HepG2 (cell line): ENCODE data around the gene UTRN. TPM values are rescaled to one million over a fixed set of nuclear protein-coding genes. Genes with fewer than 3 reads are reported as not detected.

Source experiments
- AGO2 ChIP-seq: fragments of 200-400 bp; formaldehyde crosslinking; optimal IDR thresholded peaks from 2 replicates; pipeline ENCODE3; 2017; ENCODE audit warnings: mild to moderate bottlenecking, low read depth, low read length, moderate library complexity
- BHLHE40 ChIP-seq: IDR thresholded peaks from 2 replicates; pipeline ENCODE4 v1.6.1; 2011; ENCODE audit warnings: low read length, improper control_type of control experiment
- DRAP1 ChIP-seq: IDR thresholded peaks from 2 replicates; pipeline ENCODE4 v1.6.1; 2016; ENCODE audit warnings: missing genetic modification reagents, missing compliant biosample characterization
- EEA1 ChIP-seq: sonication (generic); formaldehyde crosslinking; IDR thresholded peaks from 2 replicates; pipeline ENCODE4 v1.5.1; 2020; ENCODE audit warnings: mild to moderate bottlenecking, missing genetic modification reagents, borderline replicate concordance
- FOXA3 ChIP-seq: IDR thresholded peaks from 2 replicates; pipeline ENCODE4 v1.6.1; 2016; ENCODE audit warnings: missing genetic modification reagents, missing compliant biosample characterization
- FOXO1 ChIP-seq: sonication (generic); formaldehyde crosslinking; IDR thresholded peaks from 2 replicates; pipeline ENCODE4 v1.4.0; 2020; ENCODE audit warnings: missing genetic modification reagents
- GABPA ChIP-seq, 2 experiments: IDR thresholded peaks; 2 replicates each; pipeline ENCODE4 v1.6.1; 2011 to 2016; ENCODE audit warnings: low read depth in 2 of 2, low read length in 1 of 2, missing biosample characterization in 1 of 2, missing genetic modification characterization in 1 of 2
- GABPB1 ChIP-seq: IDR thresholded peaks from 2 replicates; pipeline ENCODE4 v1.6.1; 2016; ENCODE audit warnings: mild to moderate bottlenecking, missing genetic modification reagents, moderate library complexity, missing compliant biosample characterization
- JDP2 ChIP-seq: sonication (generic); formaldehyde crosslinking; IDR thresholded peaks from 2 replicates; pipeline ENCODE4 v1.8.1; 2022; ENCODE audit warnings: missing genetic modification reagents, borderline replicate concordance
- KDM4B ChIP-seq: sonication (generic); formaldehyde crosslinking; IDR thresholded peaks from 2 replicates; pipeline ENCODE4 v1.4.0; 2020; ENCODE audit warnings: missing genetic modification reagents
- KLF11 ChIP-seq: IDR thresholded peaks from 2 replicates; pipeline ENCODE4 v1.6.1; 2016; ENCODE audit warnings: missing compliant biosample characterization
- MAFG ChIP-seq: sonication (generic); formaldehyde crosslinking; IDR thresholded peaks from 2 replicates; pipeline ENCODE4 v1.5.1; 2020; ENCODE audit warnings: mild to moderate bottlenecking, missing genetic modification reagents
- MED1 ChIP-seq: sonication (generic); formaldehyde crosslinking; IDR thresholded peaks from 2 replicates; pipeline ENCODE4 v1.4.0; 2020; ENCODE audit warnings: missing genetic modification reagents
- NFYB ChIP-seq: sonication (generic); formaldehyde crosslinking; IDR thresholded peaks from 2 replicates; pipeline ENCODE4 v1.4.0; 2020; ENCODE audit warnings: missing genetic modification reagents
- NRL ChIP-seq: sonication (generic); formaldehyde crosslinking; IDR thresholded peaks from 2 replicates; pipeline ENCODE4 v1.5.0; 2020; ENCODE audit warnings: missing genetic modification reagents, mild to moderate bottlenecking, moderate library complexity, borderline replicate concordance
- REPIN1 ChIP-seq: sonication (generic); formaldehyde crosslinking; IDR thresholded peaks from 2 replicates; pipeline ENCODE4 v1.8.0; 2022; ENCODE audit warnings: missing genetic modification reagents, low read depth, mild to moderate bottlenecking, borderline replicate concordance
- SIN3A ChIP-seq: IDR thresholded peaks from 2 replicates; pipeline ENCODE4 v1.6.1; 2011; ENCODE audit warnings: low read depth, mild to moderate bottlenecking, control low read depth, low read length, borderline replicate concordance
- SIN3B ChIP-seq: fragments of 150-350 bp; IDR thresholded peaks from 2 replicates; pipeline ENCODE4 v1.6.1; 2014; ENCODE audit warnings: low read length
- SOX5 ChIP-seq: IDR thresholded peaks from 2 replicates; pipeline ENCODE4 v1.6.1; 2016; ENCODE audit warnings: borderline replicate concordance
- TAF15 ChIP-seq: fragments of 200-400 bp; formaldehyde crosslinking; IDR thresholded peaks from one replicate; pipeline ENCODE4 v1.6.1; 2018; ENCODE audit warnings: mild to moderate bottlenecking, low read depth, low read length; ENCODE audit not compliant: poor library complexity, severe bottlenecking
- YEATS4 ChIP-seq: sonication (generic); formaldehyde crosslinking; IDR thresholded peaks from 2 replicates; pipeline ENCODE4 v1.4.0; 2020; ENCODE audit warnings: missing genetic modification reagents, borderline replicate concordance
- ZIK1 ChIP-seq: sonication (generic); formaldehyde crosslinking; IDR thresholded peaks from 2 replicates; pipeline ENCODE4 v1.5.0; 2020; ENCODE audit warnings: mild to moderate bottlenecking, low read depth, missing genetic modification reagents, borderline replicate concordance
- ZNF205 ChIP-seq: IDR thresholded peaks from 2 replicates; pipeline ENCODE4 v1.6.1; 2018; ENCODE audit warnings: missing biosample characterization, missing genetic modification reagents
- ZNF260 ChIP-seq: sonication (generic); formaldehyde crosslinking; IDR thresholded peaks from 2 replicates; pipeline ENCODE4 v1.4.0; 2020; ENCODE audit warnings: missing genetic modification reagents, low read depth, mild to moderate bottlenecking, borderline replicate concordance
- ZNF282 ChIP-seq: fragments of 450-650 bp; IDR thresholded peaks from 2 replicates; pipeline ENCODE4 v1.6.1; 2018; ENCODE audit not compliant: partially characterized antibody
- ZNF335 ChIP-seq: sonication (generic); formaldehyde crosslinking; IDR thresholded peaks from 2 replicates; pipeline ENCODE4 v1.4.0; 2020; ENCODE audit warnings: missing genetic modification reagents
- ZNF468 ChIP-seq: sonication (generic); formaldehyde crosslinking; IDR thresholded peaks from 2 replicates; pipeline ENCODE4 v1.8.0; 2022; ENCODE audit warnings: mild to moderate bottlenecking, moderate library complexity, missing genetic modification reagents
- ZNF547 ChIP-seq: sonication (generic); formaldehyde crosslinking; IDR thresholded peaks from 2 replicates; pipeline ENCODE4 v1.5.1; 2020; ENCODE audit warnings: mild to moderate bottlenecking, missing genetic modification reagents
- ZNF619 ChIP-seq: sonication (generic); formaldehyde crosslinking; IDR thresholded peaks from 2 replicates; pipeline ENCODE4 v1.4.0; 2020; ENCODE audit warnings: mild to moderate bottlenecking, missing genetic modification reagents
- ZNF737 ChIP-seq: sonication (generic); formaldehyde crosslinking; IDR thresholded peaks from 2 replicates; pipeline ENCODE4 v1.5.0; 2020; ENCODE audit warnings: missing genetic modification reagents, mild to moderate bottlenecking, borderline replicate concordance
- ZNF768 ChIP-seq: sonication (generic); formaldehyde crosslinking; IDR thresholded peaks from 2 replicates; pipeline ENCODE4 v1.4.0; 2020; ENCODE audit warnings: missing genetic modification reagents
- ZNF883 ChIP-seq: sonication (generic); formaldehyde crosslinking; IDR thresholded peaks from 2 replicates; pipeline ENCODE4 v1.5.1; 2020; ENCODE audit warnings: mild to moderate bottlenecking, missing genetic modification reagents; ENCODE audit errors: not compliant biosample characterization
- ZNF891 ChIP-seq: sonication (generic); formaldehyde crosslinking; IDR thresholded peaks from 2 replicates; pipeline ENCODE4 v1.5.0; 2020; ENCODE audit warnings: mild to moderate bottlenecking, missing genetic modification reagents
- polyA plus RNA-seq, 8 experiments: library from polyadenylated mRNA; depleted of rRNA in 3 of 8; stranded (reverse) in 7 of 8; unstranded in 1 of 8; fragments of >200 nt; fragmentation: Illumina TruSeq in 4 of 8; extraction: Trizol in 4 of 8; gene quantifications; 2 replicates each; pipeline versions ENCODE4 v1.2.1 to v1.2.3, GENCODE V29; 2011 to 2016; ENCODE audit warnings: low read depth in 4 of 8, missing spikeins in 1 of 8, mixed read lengths in 1 of 8; ENCODE audit not compliant: insufficient read depth in 1 of 8
- total RNA-seq, 5 experiments: library from RNA; depleted of rRNA; stranded (reverse); fragments of >200 nt; fragmentation: Illumina TruSeq; extraction: Trizol; gene quantifications; 2 replicates each; pipeline ENCODE4 v1.2.3, GENCODE V29; 2016; ENCODE audit warnings: low read depth in 1 of 5

UTRN gene
- total and polyA plus RNA-seq, 2 of the 13 experiments (the other 11 are each of a cell fraction or from before 2014, with no cell fraction given) = 102 to 116 TPM

DNA sequence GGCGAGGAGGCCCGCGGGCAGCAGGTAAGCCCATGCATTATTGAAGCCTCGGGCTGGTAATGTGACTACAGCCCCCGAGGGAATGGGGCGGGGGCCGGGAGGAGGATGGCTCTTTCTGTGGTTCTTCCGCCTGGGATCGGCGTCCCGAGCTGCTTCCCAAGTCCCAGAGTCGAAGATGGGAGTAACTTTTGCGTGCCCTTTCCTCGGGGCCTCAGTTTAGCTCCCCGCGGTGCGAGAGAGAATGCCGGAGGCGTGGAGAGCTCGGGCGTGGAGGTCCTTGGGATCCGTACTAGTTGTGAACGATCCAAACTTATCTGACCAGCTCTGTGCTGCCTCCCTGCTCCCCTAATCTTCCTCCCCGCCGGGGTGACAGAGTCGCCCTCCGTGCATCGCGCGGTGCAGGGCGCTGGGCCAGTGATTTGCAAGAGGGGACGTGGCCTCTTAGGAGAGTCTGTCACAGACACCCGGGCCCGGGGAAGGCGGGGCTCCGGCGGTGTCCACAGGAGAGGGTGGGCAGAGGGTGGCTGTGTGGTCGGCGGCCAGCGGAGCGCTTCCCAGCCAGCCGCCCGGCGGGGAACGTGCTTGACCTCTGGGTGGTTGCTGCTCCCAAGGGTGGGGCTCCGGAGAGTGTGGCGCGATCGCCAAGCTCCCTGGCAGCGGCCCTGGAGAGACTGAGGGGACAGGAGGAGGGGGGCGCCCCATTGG is 815 bp downstream of the UTRN start (continued):
- TF ChIP-seq BHLHE40 (peak; percentile 34; the same call in 1 of the 2 replicates), REPIN1 (CRISPR knock-in tag) (peak; percentile 22), ZNF619 (CRISPR knock-in tag) (peak; percentile 83; the same call in 1 of the 2 replicates), KDM4B (CRISPR knock-in tag) (peak; percentile 72; the same call in 1 of the 2 replicates), ZNF768 (CRISPR knock-in tag) (peak; percentile 65; the same call in 1 of the 2 replicates), ZNF282 (no peak), SIN3A (peak; percentile 16; the same call in 1 of the 2 replicates), FOXA3 (CRISPR knock-in tag) (peak; percentile 36; the same call in 1 of the 2 replicates), GABPB1 (CRISPR knock-in tag) (peak; percentile 65; the same call in 1 of the 2 replicates), ZIK1 (0 out of 2 replicates have a peak, but pooled peaks have one; percentile 41), ZNF205 (CRISPR knock-in tag) (0 out of 2 replicates have a peak, but pooled peaks have one; percentile 21), ZNF335 (0 out of 2 replicates have a peak, but pooled peaks have one; percentile 49), SOX5 (CRISPR knock-in tag) (no peak; the same call in 1 of the 2 replicates), GABPA (IDR thresholded peaks at IDR 0.05; ENCODE audit: low read depth, low read length) (no peak), GABPA (CRISPR knock-in tag; IDR thresholded peaks at IDR 0.05; ENCODE audit: low read depth) (0 out of 2 replicates have a peak, but pooled peaks have one; percentile 19), DRAP1 (0 out of 2 replicates have a peak, but pooled peaks have one; percentile 41), ZNF737 (CRISPR knock-in tag) (peak; percentile 91; the same call in 1 of the 2 replicates), JDP2 (CRISPR knock-in tag) (no peak), ZNF468 (CRISPR knock-in tag) (0 out of 2 replicates have a peak, but pooled peaks have one; percentile 22), MAFG (CRISPR knock-in tag) (no peak), NRL (peak; percentile 64; the same call in 1 of the 2 replicates), YEATS4 (CRISPR knock-in tag) (peak; percentile 63; the same call in 1 of the 2 replicates), ZNF891 (CRISPR knock-in tag) (peak; percentile 58; the same call in 1 of the 2 replicates), ZNF260 (CRISPR knock-in tag) (no peak), EEA1 (no peak), MED1 (CRISPR knock-in tag) (peak; percentile 77; the same call in 1 of the 2 replicates), NFYB (CRISPR knock-in tag) (peak; percentile 26), ZNF883 (CRISPR knock-in tag) (peak; percentile 23), ZNF547 (CRISPR knock-in tag) (peak; percentile 25; the same call in 1 of the 2 replicates), TAF15 (peak; percentile 51), AGO2 (peak; percentile 94), FOXO1 (peak; percentile 42; the same call in 1 of the 2 replicates), SIN3B (0 out of 2 replicates have a peak, but pooled peaks have one; percentile 13), KLF11 (0 out of 2 replicates have a peak, but pooled peaks have one; percentile 29)
